DMS 273 treated with DMSO at 0.1 percent for 48 hours (cell line): Measurements from ENCODE around the gene HORMAD2.

Source experiments
- DNase-seq: peaks from one replicate; lab custom pipeline; 2025; lab: John Stamatoyannopoulos, UW

HORMAD2 gene

GRCh38 chr22:30079952-30080533 lies at the start of gene HORMAD2:
Gene HORMAD2 (plus strand): TSS chr22:30080464. CDS start chr22:30093953, 13,489 bp downstream.
- no peak for DNase-seq

GRCh38 chr22:30031328-30031727 lies 48.9 kb upstream of the HORMAD2 start:
- DNase-seq: no peak

- no peak for DNase-seq
Measured at GRCh38 chr22:30031764-30032455, 48.4 kb upstream of the HORMAD2 start.

GRCh38 chr22:30033137-30033536 lies 47.1 kb upstream of the HORMAD2 start:
- no peak for DNase-seq

- DNase-seq: no peak
Measured at GRCh38 chr22:30033901-30034300, 46.4 kb upstream of the HORMAD2 start.

- no peak for DNase-seq
Measured at GRCh38 chr22:30036656-30037055, 43.6 kb upstream of the HORMAD2 start.

- no peak for DNase-seq
Measured at GRCh38 chr22:30038219-30038618, 42.0 kb upstream of the HORMAD2 start.

GRCh38 chr22:30040499-30041260 lies 39.6 kb upstream of the HORMAD2 start:
- no peak for DNase-seq

- DNase-seq: no peak
Measured at GRCh38 chr22:30041475-30041874, 38.8 kb upstream of the HORMAD2 start.

- no peak for DNase-seq
Measured at GRCh38 chr22:30041881-30042280, 38.4 kb upstream of the HORMAD2 start.

GRCh38 chr22:30043161-30043560 lies 37.1 kb upstream of the HORMAD2 start:
- DNase-seq: no peak

- no peak for DNase-seq
Measured at GRCh38 chr22:30044369-30044768, 35.9 kb upstream of the HORMAD2 start.

GRCh38 chr22:30044881-30045493 lies 35.3 kb upstream of the HORMAD2 start:
- no peak for DNase-seq

GRCh38 chr22:30045494-30045887 lies 34.8 kb upstream of the HORMAD2 start:
- no peak for DNase-seq

- DNase-seq: no peak
Measured at GRCh38 chr22:30045901-30046715, 34.2 kb upstream of the HORMAD2 start.

GRCh38 chr22:30046716-30047363 lies 33.4 kb upstream of the HORMAD2 start:
- DNase-seq: no peak

GRCh38 chr22:30047364-30047738 lies 32.9 kb upstream of the HORMAD2 start:
- DNase-seq: no peak

- no peak for DNase-seq
Measured at GRCh38 chr22:30048681-30049080, 31.6 kb upstream of the HORMAD2 start.

- DNase-seq: no peak
Measured at GRCh38 chr22:30054067-30054763, 26.0 kb upstream of the HORMAD2 start.

GRCh38 chr22:30054764-30055069 lies 25.5 kb upstream of the HORMAD2 start:
- DNase-seq: no peak

- no peak for DNase-seq
Measured at GRCh38 chr22:30056015-30056414, 24.2 kb upstream of the HORMAD2 start.
